Body of pancreas (tissue), 4 donors: ENCODE results near the gene RRAGB.

Source experiments
- POLR2A ChIP-seq, 3 donors: fragments of 450-650 bp; IDR thresholded peaks; one replicate each; pipeline ENCODE4 v1.6.1; 2016; ENCODE audit warnings: antibody characterized with exemption in 3 of 3, mild to moderate bottlenecking in 2 of 3
- TF ChIP-seq, protein P1 (sequence below), 7 experiments: fragments of 450-650 bp in 4 of 7; fragments of 200-600 bp in 3 of 7; sonication (generic) in 3 of 7; IDR thresholded peaks; one replicate each; pipeline ENCODE4 v1.5.1; 2016 to 2019; ENCODE audit warnings: antibody characterized with exemption in 7 of 7

DNA sequence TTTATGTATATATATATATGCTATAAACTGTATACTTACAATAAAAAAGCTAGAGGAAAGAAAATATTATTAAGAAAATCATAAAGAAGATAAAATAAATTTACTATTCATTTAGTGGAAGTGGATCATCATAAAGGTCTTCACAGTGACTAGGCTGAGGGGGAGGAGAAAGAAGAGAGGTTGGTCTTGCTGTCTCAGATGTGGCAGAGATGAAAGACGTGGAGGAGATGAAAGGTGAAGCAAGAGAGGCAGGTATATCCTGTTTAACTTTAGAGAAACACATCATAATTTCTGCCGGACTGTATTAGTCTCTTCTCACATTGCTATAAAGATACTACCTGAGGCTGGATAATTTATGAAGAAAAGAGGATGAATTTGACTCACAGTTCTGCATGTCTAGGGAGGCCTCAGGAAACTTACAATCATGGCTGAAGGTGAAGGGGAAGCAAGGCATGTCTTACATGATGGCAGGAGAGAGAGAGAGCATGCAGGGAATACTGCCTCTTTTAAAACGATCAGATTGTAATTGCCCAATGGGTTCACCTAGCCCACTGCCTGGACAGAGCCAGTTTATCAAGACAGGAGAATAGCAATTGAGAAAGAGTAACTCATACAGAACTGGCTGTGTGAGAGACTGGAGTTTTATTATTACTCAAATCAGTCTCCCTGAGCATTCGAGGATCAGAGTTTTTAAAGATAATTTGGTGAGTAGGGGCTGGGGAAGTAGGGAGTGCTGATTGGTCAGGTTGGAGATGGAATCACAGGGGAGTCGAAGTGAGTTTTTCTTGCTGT is 22.1 kb upstream of the RRAGB start:
- TF ChIP-seq, protein P1, sequence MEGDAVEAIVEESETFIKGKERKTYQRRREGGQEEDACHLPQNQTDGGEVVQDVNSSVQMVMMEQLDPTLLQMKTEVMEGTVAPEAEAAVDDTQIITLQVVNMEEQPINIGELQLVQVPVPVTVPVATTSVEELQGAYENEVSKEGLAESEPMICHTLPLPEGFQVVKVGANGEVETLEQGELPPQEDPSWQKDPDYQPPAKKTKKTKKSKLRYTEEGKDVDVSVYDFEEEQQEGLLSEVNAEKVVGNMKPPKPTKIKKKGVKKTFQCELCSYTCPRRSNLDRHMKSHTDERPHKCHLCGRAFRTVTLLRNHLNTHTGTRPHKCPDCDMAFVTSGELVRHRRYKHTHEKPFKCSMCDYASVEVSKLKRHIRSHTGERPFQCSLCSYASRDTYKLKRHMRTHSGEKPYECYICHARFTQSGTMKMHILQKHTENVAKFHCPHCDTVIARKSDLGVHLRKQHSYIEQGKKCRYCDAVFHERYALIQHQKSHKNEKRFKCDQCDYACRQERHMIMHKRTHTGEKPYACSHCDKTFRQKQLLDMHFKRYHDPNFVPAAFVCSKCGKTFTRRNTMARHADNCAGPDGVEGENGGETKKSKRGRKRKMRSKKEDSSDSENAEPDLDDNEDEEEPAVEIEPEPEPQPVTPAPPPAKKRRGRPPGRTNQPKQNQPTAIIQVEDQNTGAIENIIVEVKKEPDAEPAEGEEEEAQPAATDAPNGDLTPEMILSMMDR (IDR thresholded peaks at IDR 0.05) = no peak
- TF ChIP-seq POLR2A (IDR thresholded peaks at IDR 0.05) = no peak
